GM18873 (cell line): ENCODE measurements around the gene SLC22A1.
"Not testable (repeated sequence)": the region's sequence is repeated elsewhere in the genome, so short reads cannot be mapped to it uniquely, and the experiment has no call there.

Experiments used
- ATAC-seq: cut with Tn5 transposase; IDR thresholded peaks from one replicate; pipeline ENCODE4 v1.9.1; 2021; ENCODE audit warnings: mild to moderate bottlenecking, moderate library complexity, moderate number of reproducible peaks; ENCODE audit not compliant: unreplicated experiment, low FRiP score

Gene SLC22A1

DNA sequence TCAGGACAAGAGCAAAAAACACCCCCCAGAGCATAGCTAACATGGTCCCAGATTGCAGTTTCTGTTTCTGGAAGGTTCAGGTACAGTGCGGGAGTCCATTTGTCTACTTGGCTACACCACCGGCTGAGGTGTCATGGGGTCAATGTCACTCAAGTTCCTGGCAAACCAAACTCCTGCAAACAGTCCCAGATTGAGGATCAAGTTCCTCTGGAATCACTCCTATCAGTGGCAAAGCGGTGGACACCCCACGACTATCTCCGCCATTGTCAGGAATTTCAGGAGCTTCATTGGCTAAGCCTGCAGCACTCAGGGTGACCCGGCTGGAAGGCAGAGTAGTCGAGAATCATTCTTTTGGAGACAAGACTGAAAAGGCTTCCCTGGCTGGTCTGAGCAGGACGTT lies 41.8 kb downstream of the SLC22A1 start:
- ATAC-seq, result no peak

DNA sequence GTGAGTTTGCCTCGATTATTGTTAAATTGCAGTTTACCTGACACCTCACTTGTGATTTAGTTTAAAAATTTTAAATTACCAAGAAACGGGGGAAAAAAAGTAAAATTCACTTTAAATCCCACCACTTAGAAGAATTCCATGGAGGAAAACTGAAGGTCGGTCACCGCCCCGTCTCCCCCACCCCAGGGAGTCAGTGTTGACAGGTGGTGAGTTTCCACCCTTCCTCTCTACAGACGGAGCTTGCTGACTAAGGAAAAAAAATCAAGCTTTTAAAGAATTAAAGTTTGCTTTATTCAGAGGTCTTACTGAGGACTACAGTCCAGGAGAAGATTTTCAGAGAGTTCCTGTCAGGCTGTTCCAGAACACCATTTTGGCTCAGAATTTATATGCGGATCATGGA lies 42.3 kb downstream of the SLC22A1 start:
- ATAC-seq, result no peak

DNA sequence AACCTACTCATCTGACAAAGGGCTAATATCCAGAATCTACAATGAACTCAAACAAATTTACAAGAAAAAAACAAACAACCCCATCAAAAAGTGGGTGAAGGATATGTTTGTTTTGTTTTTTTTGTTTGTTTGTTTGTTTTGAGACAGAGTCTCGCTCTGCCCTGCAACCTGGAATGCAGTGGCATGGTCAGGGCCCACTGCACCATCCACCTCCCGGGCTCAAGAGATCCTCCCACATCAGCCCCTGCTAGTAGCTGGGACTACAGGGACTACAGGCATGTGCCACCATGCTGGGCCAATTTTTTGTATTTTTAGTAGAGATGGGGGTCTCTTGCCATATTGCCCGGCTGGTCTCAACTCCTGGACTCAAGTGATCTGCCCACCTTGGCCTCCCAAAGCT lies 44.3 kb downstream of the SLC22A1 start:
- not testable (repeated sequence) for ATAC-seq

DNA sequence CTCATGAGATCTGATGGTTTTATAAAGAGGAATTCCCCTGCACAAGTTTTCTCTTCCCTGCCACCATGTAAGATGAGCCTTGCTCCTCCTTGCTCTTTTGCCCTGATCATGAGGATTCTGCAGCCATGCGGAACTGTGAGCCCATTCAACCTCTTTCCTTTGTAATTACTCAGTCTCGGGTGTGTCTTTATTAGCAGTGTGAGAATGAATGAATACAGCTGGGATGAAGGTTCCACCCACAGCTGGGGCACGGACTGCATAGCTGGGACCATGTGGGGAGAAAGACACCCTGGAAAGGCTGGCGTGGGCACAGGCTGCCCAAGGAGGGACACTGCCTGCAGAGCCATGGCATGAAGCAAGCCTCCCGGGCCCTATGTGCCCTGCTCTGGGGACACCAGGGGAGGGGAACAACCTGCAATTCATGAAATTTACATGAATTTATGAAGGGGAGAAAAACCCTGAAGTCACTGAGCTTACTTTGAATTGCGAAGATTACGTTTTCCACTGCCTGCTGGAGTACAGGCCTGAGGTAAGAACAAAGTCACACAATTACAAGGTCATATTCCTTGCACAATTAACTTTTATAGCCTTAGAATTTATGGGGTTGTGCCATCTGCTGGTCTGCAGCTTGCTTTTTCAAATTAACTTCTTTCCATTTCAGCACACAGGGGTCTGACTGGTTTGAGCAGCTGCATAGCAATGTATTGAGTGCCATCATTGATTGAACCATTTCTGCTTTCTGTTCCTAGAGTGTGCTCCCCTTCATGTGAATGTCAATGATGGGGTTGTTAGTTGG lies 46.2 kb downstream of the SLC22A1 start:
- ATAC-seq, result no peak

DNA sequence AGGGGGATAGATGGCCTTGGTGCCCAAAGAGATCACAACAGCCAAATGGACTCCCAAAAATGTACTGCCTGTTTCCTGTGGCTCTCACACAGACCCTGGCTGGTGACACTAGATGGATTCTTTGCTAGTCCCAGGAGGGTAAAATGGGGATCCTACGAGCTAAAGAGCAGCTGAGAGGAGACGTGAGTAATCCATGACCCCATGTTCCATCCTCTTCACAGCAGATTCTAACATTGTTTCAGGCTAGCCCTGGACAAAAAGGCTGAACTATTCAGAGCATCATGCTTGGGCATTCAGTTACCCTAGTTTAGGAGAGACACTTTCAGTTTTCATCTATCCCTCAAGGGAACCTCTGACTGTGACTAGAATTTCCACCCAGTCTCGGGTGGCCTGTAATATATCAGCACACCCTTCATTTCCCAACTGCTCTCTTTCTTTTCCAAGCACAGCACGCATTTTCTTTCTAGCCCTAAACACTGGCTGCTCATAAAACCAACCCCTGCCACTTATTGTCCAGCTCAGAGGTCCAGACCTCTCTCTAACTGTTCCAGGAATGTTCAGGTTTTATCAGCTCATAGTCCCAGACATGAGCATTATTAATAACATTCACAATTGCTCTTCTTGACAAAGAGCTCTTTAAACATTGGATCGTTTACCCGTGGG lies 48.5 kb downstream of the SLC22A1 start:
- no peak for ATAC-seq

DNA sequence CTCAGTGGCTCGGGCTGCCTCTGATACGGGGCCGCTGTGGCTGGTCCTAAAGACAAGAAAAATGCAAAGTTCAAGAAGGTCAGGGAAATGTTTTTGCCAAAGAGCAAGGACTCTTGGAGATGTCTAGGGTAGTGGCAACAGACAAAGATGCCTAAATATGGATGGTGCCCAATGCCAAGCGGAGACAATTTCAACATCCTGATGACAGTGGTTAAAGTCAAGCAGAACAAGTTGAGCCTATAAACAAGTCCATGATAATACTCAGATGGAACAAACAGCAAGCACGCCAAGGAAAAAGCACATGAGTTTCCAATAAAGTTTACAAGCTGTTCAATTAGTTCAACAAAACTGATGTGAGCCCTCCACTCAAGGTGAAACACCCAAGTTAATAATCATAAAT lies 51.1 kb downstream of the SLC22A1 start:
- no peak for ATAC-seq

DNA sequence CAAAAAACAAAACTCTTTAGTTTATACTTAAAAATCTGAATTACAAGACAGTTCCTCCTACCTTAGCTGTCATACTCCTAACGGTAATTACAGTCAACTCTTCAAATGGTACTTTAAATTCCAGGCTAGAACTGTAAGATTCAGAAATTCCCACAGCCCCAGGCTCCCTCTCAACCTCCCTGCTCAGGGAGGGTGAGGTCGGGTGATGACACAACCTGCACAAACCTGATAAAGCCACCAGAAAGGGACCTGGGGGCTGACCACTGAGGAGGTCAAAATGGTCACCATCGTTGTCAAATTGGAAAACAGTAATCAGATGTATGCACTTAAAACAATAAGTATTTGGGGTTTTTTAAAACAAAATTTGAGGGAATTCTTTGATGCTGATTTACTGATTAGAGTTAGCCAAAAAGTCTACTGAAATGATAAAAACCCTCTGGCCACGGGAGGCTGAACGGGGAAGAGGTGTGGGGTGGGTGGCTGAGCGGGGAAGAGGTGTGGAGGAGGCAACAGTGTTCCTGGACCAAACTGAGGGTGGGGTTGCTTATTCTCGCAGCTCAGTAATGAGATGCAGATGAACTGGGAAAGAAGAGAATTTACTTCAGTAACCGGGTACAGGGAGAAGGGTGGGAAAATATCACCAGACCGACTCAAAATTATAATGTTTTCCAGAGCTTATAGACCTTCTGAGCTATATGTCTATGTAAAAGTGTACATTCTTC lies 52.4 kb downstream of the SLC22A1 start:
- no peak for ATAC-seq

DNA sequence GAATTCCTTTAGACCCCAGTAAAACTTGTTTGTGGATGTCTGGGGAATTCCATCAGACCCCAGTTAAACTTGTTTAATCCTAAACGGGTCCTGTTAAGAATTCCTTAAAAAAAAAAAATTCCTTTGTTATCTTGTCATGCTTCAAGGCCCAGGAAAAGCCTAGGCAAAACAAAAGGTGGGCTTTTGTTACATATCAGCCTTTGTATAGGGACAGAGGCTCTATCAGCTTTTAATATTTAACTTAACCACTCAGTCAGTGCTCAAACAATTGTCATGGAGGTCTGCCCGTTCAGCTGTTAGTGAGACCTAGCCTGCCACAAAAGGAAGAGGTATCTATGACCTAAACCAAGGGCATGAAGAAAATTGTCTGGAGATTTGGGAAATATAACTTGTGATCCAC lies 53.1 kb downstream of the SLC22A1 start:
- no peak for ATAC-seq

DNA sequence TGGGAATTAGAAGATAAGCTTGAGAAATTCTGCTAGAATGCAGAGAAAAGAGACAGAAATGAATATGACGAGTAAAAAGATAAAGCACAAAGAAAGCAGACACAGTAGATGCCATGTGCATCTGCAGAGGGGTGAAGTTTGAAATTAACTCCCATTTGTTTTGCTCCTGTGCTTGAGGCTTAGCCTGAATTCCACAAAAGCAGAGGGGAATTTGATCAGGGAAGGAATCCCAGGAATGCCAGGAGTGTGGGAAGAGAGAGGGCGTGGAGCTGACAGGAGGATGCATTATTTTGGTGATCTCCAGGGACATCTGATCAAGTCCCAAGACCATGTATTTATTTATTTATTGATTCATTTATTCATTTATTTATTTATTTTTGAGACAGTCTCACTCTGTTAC lies 55.6 kb downstream of the SLC22A1 start:
- no peak for ATAC-seq

DNA sequence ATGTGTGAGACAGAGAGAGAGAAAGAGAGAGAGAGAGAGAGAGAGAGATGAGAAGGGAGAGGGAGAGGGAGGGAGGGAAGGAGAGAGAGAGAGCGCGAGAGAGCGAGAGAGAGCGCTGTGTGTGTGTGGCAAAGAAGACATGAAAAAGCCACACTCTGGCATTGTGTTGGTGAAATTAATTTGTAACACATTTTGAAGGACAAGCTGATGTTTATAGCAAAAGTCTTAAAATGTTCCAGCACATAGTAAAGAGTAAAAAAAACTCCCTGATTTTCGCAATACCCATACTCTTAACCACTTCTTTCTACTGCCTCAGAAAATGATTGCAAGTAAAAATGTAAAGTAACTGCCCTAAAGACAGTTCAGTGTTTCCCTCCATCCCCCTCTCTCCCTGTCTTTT lies 56.7 kb downstream of the SLC22A1 start:
- no peak for ATAC-seq

DNA sequence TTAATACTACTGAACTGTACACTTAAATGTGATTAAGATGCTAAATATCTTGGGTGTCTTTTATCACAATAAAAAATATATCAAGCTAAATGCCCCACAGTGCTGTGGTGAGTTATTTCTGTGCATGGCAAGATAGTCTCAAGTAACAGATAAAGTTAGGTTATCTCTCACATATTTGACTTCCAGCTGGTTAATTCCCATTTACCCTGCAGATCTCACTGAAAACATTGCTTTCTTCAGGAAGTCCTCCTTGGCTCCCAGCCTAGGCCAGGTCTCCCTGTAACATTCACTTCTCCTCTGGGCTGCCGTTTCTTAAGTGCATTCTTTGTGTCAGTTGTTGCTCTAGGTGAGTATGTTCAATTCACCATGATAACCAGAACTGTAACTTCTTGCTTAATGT lies 59.1 kb downstream of the SLC22A1 start:
- ATAC-seq, result no peak

DNA sequence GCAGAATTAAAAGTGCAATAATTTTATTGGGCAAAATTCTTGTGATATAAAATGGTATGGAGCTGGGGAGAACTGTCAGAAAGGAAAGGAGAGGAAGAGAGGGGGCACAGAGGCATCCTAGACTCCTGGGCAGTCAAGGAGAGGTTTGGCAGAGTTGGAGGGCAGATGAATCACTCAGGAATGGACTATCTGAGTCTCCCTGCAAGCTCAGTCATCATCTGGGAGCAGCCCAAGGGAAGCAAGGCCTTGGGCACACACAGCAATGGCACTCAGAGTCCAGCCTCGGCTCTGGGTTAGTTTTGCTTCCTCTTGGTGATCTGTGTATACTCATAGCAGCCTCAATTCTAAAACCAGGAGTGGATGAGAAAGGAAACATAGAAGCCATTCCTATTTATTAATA lies 67.2 kb downstream of the SLC22A1 start:
- ATAC-seq, result no peak

DNA sequence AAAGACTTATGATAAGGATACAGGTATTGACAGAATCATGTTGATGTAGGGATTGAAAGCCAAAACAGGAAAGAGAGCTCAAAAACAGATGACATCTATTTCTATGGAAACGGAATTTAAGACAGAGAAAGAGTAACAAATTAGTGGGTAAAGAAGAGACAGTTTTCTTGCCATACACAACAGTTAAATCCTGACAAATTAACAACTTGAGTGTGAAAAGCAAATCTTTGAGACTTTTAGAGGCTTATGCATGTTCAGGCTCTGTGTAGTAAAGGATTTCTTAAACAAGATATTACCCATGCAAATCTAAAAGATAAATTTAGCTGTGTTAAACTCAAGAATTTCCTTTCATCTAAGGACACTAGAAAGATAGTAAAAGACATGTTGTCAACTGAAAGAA lies 68.5 kb downstream of the SLC22A1 start:
- no peak for ATAC-seq

DNA sequence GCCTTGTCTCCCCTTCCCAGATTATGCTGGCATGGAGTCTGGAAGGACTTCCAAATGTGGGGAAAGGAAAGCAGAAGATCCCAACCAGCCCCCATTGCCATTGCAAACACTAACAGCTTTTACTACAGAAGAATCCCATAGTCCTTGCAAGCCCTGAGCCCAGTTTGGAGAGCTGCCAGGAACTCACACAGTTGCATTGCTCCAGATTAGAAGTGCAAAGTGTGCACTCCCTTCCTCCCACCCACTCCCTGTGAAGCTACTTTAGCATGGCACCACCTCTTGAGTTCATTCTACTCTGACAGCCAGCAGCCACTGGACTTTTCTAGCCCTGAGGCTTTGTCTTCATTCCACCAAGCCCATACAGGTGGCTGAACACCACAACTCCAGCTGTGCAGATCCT lies 69.4 kb downstream of the SLC22A1 start:
- ATAC-seq, result no peak

DNA sequence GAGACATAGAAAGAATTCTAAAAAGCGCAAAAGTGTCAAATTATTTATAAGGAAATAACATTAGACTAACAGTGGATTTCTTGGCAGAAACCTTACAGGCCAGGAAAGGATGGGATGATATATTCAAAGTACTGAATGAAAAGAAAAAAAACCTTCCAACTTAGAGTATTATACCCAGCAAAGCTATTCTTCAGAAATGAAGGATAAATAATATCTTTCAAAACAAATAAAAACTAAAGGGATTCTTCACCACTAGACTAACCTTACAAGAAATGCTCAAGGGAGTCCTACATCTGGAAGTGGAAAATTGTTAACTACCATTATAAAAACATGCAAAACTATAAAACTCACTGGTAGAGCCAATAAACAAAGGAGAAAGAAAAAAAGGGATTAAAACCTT lies 71.2 kb downstream of the SLC22A1 start:
- no peak for ATAC-seq

DNA sequence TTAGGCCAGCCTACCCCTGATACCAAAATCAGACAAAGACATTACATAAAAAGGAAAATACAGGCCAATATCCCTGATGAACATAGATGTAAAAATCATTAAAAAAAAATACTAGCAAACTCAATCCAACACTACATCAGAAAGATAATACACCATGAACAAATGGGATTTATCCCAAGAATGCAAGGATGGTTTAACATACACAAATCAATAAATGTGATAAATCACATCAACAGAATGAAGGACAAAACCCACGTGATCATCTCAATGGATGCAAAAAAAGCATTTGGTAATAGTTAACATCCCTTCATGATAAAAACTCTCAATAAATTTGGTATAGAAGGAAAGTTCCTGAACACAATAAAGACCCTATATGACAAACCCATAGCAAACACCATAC lies 73.2 kb downstream of the SLC22A1 start:
- ATAC-seq, result no peak

DNA sequence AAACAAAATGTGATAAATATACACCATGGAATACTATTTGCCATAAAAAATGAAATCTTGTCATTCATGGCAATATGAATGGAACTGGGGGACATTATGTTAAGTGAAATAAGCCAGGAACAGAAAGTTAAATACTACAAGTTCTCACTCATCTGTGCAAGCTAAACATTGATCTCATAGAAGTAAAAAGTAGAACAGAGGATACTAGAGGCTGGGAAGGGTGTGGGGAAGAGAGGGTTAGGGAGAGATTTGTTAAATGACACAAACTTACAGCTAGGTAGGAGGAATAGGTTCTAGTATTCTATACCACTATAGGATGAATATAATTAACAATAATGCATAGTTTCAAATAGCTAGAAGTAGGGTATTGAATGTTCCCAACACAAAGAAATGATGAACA lies 76.0 kb downstream of the SLC22A1 start:
- ATAC-seq, result no peak

DNA sequence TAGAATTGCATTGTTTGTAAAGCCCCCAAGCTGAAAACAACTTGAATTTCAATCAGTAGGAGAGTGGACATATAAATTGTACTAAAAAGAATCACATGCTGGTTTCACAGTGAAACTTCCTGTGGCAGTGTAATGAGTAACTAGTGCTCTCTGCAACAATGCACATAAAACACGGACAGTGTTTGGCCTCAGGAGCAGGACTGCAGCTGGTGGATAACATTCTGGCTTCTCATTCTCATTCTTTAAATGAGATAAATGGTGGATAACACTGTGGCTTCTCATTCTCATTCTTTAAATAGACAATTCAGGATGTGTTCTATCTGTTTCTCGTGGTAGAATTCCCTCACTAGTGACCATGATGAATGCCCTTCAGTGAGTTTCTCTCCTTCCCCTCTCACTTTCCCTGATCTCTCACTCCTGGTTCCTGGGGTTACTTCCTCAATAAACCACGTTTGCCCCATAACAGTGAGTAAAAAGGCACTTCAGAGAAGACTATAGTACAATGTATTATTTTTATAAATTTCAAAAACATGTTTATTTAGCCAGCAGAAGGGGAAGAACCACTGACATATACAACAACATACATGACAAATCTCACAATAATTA lies 77.1 kb downstream of the SLC22A1 start:
- ATAC-seq, result peak; percentile 90

DNA sequence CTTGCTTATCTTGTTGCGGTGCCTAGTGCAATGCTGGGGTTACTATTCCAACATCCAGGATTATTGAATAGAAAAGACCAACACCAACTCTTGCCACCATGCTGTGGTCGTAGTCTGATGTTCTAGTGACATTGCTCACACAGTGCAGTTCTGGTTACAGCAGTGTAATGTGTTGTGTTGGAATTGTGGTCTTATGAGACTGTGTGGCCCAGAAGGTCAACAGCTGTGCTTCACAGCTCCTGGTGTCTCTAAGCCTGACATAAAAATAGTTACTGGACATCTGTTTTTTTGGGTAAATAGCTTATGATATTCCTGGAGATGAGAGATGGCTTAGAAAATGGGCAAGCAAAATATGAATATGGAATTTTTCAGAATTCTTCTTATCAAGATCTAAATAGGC lies 79.4 kb downstream of the SLC22A1 start:
- no peak for ATAC-seq

DNA sequence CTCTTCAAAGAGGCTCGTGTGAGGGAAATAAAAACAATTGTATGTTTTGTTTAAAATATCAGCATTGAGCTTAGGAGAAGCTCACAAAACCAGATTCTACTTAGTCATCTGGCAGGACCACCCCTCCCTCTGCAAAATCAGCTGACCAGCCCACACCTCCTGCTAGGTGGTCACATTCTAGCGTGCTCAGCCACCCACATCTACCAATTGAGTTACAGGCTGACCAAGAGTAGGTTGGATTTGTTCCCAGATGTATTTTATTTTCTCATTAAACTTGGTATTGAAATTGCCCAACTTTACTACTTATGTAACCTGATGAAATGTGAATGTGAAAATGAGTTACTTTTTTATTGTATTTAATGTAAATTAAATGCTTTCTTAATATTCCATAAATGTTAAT lies 80.8 kb downstream of the SLC22A1 start:
- ATAC-seq, result no peak

DNA sequence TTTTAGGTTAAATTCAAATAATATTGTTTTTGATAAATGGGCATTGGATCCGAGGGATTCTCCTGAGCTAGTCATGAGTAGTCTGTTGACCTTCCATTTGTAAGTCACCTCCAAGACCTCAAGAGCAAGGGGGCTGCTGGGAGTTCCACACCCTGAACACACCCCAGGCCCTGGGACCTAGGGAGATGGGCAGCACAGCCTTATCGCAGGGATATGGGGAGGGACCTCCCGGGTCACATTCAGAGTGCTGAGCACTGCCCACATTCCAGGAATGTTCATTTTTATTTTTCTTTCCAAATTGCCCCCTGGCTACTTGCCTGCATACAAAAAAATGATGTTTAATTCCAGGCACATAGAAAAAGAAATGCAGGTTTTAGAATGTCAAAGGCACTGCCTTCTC lies 81.5 kb downstream of the SLC22A1 start:
- ATAC-seq, result no peak
